Gastrocnemius medialis (tissue), 4 donors: ENCODE data around the gene DMRTB1. TPM values are rescaled to one million over a fixed set of nuclear protein-coding genes. Genes with fewer than 3 reads are reported as not detected.

Source experiments
- ATAC-seq, 2 donors: fragments of 150-250 bp; one replicate each; pipeline ENCODE4 v1.9.1; 2016
- DNase-seq, 2 donors: peaks; one replicate each; pipeline ENCODE4 v3.0.0-alpha.2; 2019
- H3K27ac ChIP-seq, 4 donors: fragments of 200-600 bp; sonication (generic); 1 replicate in 1 of 4; 2 replicates in 3 of 4; pipeline ENCODE4 v1.5.1; 2016 to 2018; ENCODE audit warnings: mild to moderate bottlenecking in 2 of 4, moderate library complexity in 1 of 4
- H3K27me3 ChIP-seq, 3 donors: fragments of 200-600 bp; sonication (generic) in 2 of 3; 1 replicate in 1 of 3; 2 replicates in 2 of 3; pipeline versions ENCODE4 v1.5.1 to v1.6.0; 2016 to 2019; ENCODE audit warnings: mild to moderate bottlenecking in 1 of 3, moderate library complexity in 1 of 3
- H3K36me3 ChIP-seq, 2 donors: fragments of 200-600 bp; sonication (generic) in 1 of 2; one replicate each; pipeline ENCODE4 v1.5.1; 2017 to 2018
- H3K4me1 ChIP-seq, 2 donors: fragments of 200-600 bp; sonication (generic) in 1 of 2; one replicate each; pipeline ENCODE4 v1.5.1; 2016 to 2017; ENCODE audit warnings: mild to moderate bottlenecking in 2 of 2
- H3K4me3 ChIP-seq, 4 donors: fragments of 200-600 bp; sonication (generic) in 3 of 4; 1 replicate in 1 of 4; 2 replicates in 3 of 4; pipeline ENCODE4 v1.5.1; 2016 to 2019; ENCODE audit warnings: mild to moderate bottlenecking in 2 of 4
- H3K9me3 ChIP-seq, 3 donors: fragments of 200-600 bp; sonication (generic) in 2 of 3; 1 replicate in 1 of 3; 2 replicates in 2 of 3; pipeline ENCODE4 v1.5.1; 2016 to 2019
- POLR2A ChIP-seq, 2 donors: fragments of 450-650 bp; IDR thresholded peaks; one replicate each; pipeline ENCODE4 v1.6.1; 2017; ENCODE audit warnings: antibody characterized with exemption in 2 of 2, mild to moderate bottlenecking in 2 of 2, moderate library complexity in 2 of 2
- in situ Hi-C, 4 donors: fragments of 200-750 bp; cut with MboI; loops; one replicate each; pipeline versions ENCODE4 v1.15.0 to v1.8.0; 2017; ENCODE audit warnings: low sequenced_read_pairs in 4 of 4
- intact Hi-C: fragments of 100-400 bp; cut with DNase I; formaldehyde crosslinking; loops from one replicate; pipeline ENCODE4 v1.15.1; 2023; ENCODE audit warnings: low total_unique reads
- total RNA-seq, 4 donors: library from RNA; depleted of rRNA; stranded (reverse); fragments of >200 nt; gene quantifications; one replicate each; pipeline versions ENCODE4 v1.1.0 to v1.2.3, GENCODE V29; 2016
- TF ChIP-seq, protein P1 (sequence below), 5 experiments: fragments of 450-650 bp in 3 of 5; fragments of 200-600 bp in 2 of 5; sonication (generic) in 2 of 5; IDR thresholded peaks in 4 of 5; conservative IDR thresholded peaks in 1 of 5; 1 replicate in 4 of 5; 2 replicates in 1 of 5; pipeline ENCODE4 v1.5.1; 2016 to 2019; ENCODE audit warnings: antibody characterized with exemption in 5 of 5, mild to moderate bottlenecking in 3 of 5, moderate library complexity in 3 of 5

DMRTB1 gene
- total RNA-seq, 4 donors from 2014 or later = not detected

DNA sequence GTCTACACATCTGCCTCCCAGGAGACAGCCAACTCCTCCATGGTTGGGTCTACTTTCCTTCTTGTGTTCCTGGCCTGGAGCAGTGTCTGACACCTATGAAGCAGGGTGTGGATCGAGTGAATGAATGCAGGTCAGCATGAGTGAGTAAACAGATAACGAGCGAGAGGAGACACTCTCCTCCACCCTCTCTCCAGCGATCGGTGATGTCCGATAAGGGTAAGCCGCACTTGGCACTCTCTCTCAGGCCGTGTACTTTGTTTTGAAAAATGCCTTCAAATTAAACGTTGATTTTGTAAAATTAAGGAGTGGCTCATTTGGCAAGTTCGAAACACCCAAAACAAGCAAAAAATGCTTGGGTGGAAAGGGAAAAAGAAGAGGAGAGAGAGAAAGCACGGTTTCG is 43.8 kb upstream of the DMRTB1 start:
- no peak for ATAC-seq
- intact Hi-C loops = no loop called here

DNA sequence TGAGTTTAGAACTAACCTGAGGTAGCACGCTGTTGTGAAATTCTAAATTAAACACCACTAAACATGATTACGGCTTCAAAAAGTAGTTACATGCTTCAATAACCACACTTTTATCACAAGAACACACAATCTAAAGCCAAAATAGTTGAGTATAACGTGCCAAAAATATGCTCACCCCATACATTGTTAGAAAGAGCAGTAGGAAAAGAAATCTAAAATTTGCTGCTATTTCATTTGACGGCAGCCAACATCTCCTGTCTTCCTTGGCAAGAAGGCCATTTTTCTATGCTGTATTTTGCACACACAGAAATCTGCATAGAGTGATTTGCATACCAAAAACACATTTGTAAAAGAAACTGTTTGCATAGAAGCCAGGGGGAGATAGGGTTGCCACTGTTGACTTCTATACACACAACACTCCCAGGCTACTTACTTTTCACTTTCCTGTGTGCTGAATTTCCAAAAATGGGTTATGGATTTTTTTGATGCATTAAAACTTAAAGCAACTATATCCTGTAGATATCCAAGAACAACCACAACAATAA is 42.9 kb upstream of the DMRTB1 start:
- intact Hi-C loops = no loop called here
- Histone ChIP-seq H3K27ac (no peak overlapping the region), H3K36me3 (no peaks in the 10 kb centered on the region), H3K27me3 (peaks cover 3 to 28% (median 23%) of the 10 kb centered on the region in 3 donors), H3K4me3 (no peak overlapping the region), H3K9me3 (no peaks in the 10 kb centered on the region), H3K4me1 (no peaks in the 10 kb centered on the region)
- ATAC-seq (no peak), DNase-seq (no peak)
- in situ Hi-C loops = no loop called here
- no peak for TF ChIP-seq POLR2A (IDR thresholded peaks at IDR 0.05)
- TF ChIP-seq, protein P1, sequence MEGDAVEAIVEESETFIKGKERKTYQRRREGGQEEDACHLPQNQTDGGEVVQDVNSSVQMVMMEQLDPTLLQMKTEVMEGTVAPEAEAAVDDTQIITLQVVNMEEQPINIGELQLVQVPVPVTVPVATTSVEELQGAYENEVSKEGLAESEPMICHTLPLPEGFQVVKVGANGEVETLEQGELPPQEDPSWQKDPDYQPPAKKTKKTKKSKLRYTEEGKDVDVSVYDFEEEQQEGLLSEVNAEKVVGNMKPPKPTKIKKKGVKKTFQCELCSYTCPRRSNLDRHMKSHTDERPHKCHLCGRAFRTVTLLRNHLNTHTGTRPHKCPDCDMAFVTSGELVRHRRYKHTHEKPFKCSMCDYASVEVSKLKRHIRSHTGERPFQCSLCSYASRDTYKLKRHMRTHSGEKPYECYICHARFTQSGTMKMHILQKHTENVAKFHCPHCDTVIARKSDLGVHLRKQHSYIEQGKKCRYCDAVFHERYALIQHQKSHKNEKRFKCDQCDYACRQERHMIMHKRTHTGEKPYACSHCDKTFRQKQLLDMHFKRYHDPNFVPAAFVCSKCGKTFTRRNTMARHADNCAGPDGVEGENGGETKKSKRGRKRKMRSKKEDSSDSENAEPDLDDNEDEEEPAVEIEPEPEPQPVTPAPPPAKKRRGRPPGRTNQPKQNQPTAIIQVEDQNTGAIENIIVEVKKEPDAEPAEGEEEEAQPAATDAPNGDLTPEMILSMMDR (IDR thresholded peaks at IDR 0.05 in 4 of 5, conservative IDR thresholded peaks at IDR 0.05 in 1 of 5) = no peak

More for the DNA sequence above, 43.8 kb upstream of the DMRTB1 start:
- Histone ChIP-seq H3K4me1 (no peaks in the 10 kb centered on the region), H3K27ac (no peak overlapping the region), H3K9me3 (no peaks in the 10 kb centered on the region), H3K4me3 (no peak overlapping the region), H3K36me3 (no peaks in the 10 kb centered on the region), H3K27me3 (peaks cover 0 to 22% (median 21%) of the 10 kb centered on the region in 3 donors)
- no peak for DNase-seq
- TF ChIP-seq POLR2A (IDR thresholded peaks at IDR 0.05) = no peak
- TF ChIP-seq, protein P1 (IDR thresholded peaks at IDR 0.05 in 4 of 5, conservative IDR thresholded peaks at IDR 0.05 in 1 of 5) = no peak
- in situ Hi-C loops = no loop called here

DNA sequence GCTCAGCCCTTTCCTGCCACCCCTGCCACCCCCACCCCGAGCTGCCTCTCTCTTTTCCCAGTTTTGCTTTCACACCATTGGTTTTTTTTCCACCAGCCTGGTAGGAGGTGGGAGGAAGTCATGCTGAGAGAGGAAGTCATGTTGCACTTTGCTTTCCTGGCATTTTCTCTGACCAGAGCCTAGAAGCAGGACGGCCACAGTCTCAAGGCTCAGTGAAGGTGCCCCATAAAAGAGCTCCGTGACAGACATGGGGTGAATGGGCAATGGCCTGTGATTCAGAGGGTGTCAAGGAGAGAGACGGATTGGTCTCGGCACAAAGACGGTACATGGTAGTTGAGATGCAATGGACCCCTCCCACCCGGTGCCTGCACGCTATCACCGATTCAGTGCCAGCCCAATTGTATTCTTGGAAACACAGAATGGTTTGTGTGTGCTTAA is 42.1 kb upstream of the DMRTB1 start:
- no peak for DNase-seq
- TF ChIP-seq, protein P1 (IDR thresholded peaks at IDR 0.05 in 4 of 5, conservative IDR thresholded peaks at IDR 0.05 in 1 of 5) = no peak
- TF ChIP-seq POLR2A (IDR thresholded peaks at IDR 0.05) = no peak
- ATAC-seq = no peak
- intact Hi-C loops (no loop called here), in situ Hi-C loops (no loop called here)
- H3K36me3 ChIP-seq = no peaks in the 10 kb centered on the region
- H3K4me1 ChIP-seq = no peaks in the 10 kb centered on the region
- no peak overlapping the region for H3K27ac ChIP-seq
- H3K9me3 ChIP-seq = no peaks in the 10 kb centered on the region
- H3K4me3 ChIP-seq = no peak overlapping the region
- H3K27me3 ChIP-seq = peaks cover 5 to 28% (median 23%) of the 10 kb centered on the region in 3 donors

DNA sequence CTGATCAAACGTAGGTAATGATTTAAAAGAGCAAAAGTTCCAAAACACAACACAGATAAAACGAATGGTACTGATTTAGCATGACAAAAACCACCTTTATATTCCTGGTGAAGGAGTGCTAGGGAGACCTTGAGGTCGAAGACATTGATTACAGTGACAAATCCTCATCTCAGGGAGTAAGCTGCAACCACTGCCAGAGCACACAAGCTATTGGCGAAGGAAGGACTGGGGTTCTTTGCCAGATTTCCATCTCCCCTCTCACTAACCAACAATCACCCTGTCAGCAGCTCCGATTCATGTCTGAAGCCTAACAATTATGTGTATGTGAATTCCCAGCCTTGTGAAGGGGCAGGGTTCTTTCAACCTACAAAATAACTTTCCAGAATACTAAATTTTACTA is 40.2 kb upstream of the DMRTB1 start:
- DNase-seq (no peak), ATAC-seq (no peak)
- intact Hi-C loops (no loop called here), in situ Hi-C loops (no loop called here)
- no peak overlapping the region for H3K4me3 ChIP-seq
- no peaks in the 10 kb centered on the region for H3K36me3 ChIP-seq
- no peaks in the 10 kb centered on the region for H3K9me3 ChIP-seq
- TF ChIP-seq POLR2A (IDR thresholded peaks at IDR 0.05) = no peak
- TF ChIP-seq, protein P1 (IDR thresholded peaks at IDR 0.05 in 4 of 5, conservative IDR thresholded peaks at IDR 0.05 in 1 of 5) = no peak
- peaks cover 5 to 28% (median 23%) of the 10 kb centered on the region in 3 donors for H3K27me3 ChIP-seq
- H3K4me1 ChIP-seq = no peaks in the 10 kb centered on the region
- no peak overlapping the region for H3K27ac ChIP-seq

DNA sequence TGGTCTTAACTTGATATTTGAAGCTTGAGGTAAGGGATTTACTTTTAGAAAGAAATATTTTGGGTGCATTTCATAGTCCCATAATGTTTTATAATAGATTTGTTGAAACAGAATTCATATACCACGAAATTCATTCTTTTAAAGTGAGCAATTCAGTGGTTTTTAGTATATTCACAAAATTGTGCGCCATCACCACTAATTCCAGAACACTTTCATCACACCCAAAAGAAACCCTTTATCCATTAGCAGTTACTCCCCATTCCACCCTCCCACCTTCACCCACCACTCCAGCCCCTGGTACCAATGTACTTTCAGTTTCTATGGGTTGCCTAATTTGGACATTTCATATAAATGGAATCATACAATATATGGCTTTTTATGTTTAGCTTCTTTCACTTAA is 38.9 kb upstream of the DMRTB1 start:
- Histone ChIP-seq H3K36me3 (no peaks in the 10 kb centered on the region), H3K4me1 (no peaks in the 10 kb centered on the region), H3K9me3 (no peaks in the 10 kb centered on the region), H3K4me3 (no peak overlapping the region), H3K27ac (no peak overlapping the region), H3K27me3 (peaks cover 5 to 28% (median 23%) of the 10 kb centered on the region in 3 donors)
- DNase-seq (no peak), ATAC-seq (no peak)
- intact Hi-C loops = no loop called here
- in situ Hi-C loops = no loop called here
- no peak for TF ChIP-seq POLR2A (IDR thresholded peaks at IDR 0.05)
- TF ChIP-seq, protein P1 (IDR thresholded peaks at IDR 0.05 in 4 of 5, conservative IDR thresholded peaks at IDR 0.05 in 1 of 5) = no peak
